Measurements from ENCODE around the gene TP53. TPM values are rescaled to one million over a fixed set of nuclear protein-coding genes. Genes with fewer than 3 reads are reported as not detected.
A peak's percentile ranks its signal among the peaks of the same experiment; 100 is the strongest.

The TP53 gene
- total RNA-seq, 2 donors from 2014 or later: 12.9 to 20.1 TPM

DNA sequence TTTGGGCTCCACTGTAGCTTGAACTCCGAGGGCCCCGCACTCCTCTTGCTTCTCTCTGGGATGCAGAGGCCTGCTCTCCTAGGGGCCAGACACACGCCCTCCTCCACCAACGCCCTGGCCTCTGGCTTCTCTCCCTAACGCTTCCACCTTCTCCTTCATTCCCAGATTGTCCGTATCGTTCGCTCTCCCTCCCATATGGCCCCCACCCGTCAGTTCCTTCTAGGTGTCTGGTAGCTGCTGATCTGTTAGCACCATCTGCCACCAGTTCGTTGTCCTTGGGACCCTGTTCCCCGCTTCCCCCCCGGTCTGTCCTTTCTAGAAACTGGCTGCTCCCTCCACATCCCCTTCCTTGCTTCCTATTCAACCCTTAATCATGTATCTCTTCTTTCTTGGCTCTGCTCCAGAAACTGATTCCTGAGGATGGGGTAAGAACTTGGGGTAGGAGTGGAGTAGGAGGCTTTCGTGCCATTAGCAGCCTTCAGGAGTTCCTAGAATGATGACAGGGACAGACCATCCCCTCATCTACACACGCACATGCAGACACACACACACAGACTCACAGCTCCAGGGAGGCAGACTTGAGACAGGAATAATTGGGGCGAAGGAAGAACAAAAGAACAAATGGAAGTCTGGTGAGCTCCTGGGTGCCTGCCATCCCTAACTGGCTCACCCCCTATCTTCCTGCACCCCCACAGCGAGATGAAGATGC, 32.3 kb downstream of the TP53 start:
- DNase-seq (ENCODE audit: low spot score): no peak
- Histone ChIP-seq H3K4me3 (no peak overlapping the region), H3K4me1 (peaks cover 0 to 26% of the 10 kb centered on the region in 2 donors), H3K27me3 (no peaks in the 10 kb centered on the region), H3K36me3 (no peaks in the 10 kb centered on the region), H3K27ac (no peak overlapping the region), H3K9me3 (no peaks in the 10 kb centered on the region)
- TF ChIP-seq, protein P1, sequence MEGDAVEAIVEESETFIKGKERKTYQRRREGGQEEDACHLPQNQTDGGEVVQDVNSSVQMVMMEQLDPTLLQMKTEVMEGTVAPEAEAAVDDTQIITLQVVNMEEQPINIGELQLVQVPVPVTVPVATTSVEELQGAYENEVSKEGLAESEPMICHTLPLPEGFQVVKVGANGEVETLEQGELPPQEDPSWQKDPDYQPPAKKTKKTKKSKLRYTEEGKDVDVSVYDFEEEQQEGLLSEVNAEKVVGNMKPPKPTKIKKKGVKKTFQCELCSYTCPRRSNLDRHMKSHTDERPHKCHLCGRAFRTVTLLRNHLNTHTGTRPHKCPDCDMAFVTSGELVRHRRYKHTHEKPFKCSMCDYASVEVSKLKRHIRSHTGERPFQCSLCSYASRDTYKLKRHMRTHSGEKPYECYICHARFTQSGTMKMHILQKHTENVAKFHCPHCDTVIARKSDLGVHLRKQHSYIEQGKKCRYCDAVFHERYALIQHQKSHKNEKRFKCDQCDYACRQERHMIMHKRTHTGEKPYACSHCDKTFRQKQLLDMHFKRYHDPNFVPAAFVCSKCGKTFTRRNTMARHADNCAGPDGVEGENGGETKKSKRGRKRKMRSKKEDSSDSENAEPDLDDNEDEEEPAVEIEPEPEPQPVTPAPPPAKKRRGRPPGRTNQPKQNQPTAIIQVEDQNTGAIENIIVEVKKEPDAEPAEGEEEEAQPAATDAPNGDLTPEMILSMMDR (IDR thresholded peaks at IDR 0.05): no peak

DNA sequence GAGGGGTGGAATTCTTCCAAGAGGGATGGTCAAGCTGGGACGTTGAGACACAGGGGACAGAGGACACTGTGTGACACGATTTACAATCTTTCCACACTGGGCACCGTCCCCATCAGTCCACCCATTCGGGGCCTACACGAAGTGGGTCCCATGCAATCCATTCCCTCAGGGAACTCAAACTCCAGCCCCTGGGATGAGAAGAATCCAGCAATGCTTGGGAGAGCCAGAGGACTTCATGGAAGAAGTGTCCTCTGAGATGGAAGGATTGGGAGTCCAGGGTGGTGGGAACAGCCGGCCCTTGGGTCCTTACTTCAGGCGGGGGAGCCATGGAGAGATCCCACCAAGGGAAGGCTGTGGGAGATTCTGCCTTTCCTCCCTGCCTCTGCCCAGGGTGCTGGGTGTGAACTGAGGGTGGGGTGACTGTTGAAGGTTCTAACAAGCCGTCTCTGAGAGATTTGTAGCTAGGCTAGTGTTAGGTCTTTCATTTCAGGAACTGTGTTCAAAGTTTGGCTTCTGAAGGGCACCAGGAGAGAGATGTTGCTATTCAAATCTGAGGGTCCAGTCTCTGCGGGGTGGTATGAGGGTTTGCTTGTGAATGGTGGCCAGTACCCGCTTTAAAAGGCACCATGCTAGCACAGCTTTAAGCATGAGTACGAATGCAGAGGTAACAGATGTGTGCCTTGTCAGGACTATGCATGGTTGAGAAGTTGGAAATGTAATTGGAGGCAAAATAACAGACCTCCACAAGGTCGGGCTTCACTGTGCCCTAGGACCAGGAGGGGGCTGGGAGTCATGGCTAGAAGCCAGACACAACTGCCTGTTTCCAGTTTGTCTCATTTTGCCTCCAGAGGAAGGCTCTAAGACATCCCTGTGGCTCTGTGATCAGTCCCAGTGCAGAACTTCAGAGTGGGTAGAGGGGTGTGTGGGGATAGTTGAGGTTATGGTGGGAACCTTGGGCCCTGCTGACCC, 34.6 kb downstream of the TP53 start:
- Histone ChIP-seq H3K4me3 (peak overlapping the region in 1 of 2 donors; percentile 55), H3K27ac (no peak overlapping the region)

DNA sequence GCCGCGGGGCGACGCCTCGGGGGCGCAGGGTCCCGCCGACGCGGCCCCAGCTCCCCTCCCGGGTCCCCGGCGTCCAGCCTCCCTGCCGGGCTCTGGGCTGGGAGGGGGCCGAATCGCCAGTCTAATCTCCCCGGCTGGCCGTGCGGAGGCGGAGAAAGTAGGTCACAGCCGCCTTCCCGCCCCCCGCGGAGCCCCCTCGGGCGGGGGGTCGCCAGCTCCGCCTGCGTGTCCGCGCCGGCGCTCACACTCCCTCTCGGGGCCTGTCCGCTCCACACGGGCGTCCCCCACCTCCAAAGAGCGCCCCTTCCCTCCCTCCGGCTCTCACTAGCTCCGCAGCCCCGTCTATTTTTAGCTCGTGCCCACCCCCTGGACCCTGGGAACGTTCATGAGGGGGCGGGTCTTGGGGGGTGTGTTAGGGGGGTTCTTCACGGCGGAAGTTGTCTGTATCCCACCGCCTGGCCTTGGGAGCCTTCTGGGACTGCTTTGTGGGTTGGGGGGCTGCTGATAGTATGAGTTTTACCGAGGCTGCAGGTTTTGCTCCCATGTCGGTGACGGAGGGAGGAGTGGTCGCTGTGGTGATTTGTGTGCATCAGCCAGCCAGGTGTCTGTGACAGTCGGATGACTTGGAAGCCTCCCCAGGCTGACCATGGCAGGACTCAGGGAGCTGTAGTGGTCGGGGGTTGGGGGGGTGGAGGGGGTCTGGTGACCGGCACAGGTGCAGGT, 35.5 kb downstream of the TP53 start:
- TF ChIP-seq, protein P1 (IDR thresholded peaks at IDR 0.05): no peak
- Histone ChIP-seq H3K27ac (peak overlapping the region; percentile 48 to 65), H3K4me1 (peaks cover 0 to 26% of the 10 kb centered on the region in 2 donors), H3K9me3 (no peaks in the 10 kb centered on the region), H3K27me3 (no peaks in the 10 kb centered on the region), H3K4me3 (peak overlapping the region; percentile 42 to 55), H3K36me3 (no peaks in the 10 kb centered on the region)
- no peak for DNase-seq (ENCODE audit: low spot score)

More for the DNA sequence above, 34.6 kb downstream of the TP53 start:
- H3K4me1 ChIP-seq: peaks cover 0 to 26% of the 10 kb centered on the region in 2 donors
- H3K27me3 ChIP-seq: no peaks in the 10 kb centered on the region
- TF ChIP-seq, protein P1 (IDR thresholded peaks at IDR 0.05): no peak
- H3K9me3 ChIP-seq: no peaks in the 10 kb centered on the region
- no peaks in the 10 kb centered on the region for H3K36me3 ChIP-seq
- DNase-seq (ENCODE audit: low spot score): no peak

DNA sequence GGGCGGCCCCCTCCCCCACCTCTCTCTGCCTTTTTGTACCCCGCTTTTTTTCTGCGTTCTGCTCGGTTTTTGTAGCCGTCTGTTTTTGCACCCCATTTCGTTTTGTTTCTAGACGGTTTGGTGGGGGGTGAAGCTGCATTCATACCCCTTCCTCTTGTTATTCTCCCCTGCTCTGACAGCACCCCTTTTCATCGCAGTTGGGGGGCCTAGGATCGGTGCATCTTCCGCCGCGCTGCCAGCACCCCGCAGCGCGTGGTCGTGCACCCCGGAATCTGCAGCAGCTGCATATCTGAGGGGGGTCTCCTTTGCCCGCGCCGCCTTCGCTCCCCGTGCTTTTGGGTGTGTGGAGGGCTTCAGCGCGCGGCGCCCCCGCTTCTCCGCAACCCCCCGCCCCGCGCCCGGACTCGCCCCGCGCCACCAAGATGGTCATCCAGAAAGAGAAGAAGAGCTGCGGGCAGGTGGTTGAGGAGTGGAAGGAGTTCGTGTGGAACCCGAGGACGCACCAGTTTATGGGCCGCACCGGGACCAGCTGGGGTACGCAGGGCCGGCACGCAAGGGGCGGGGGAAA, 36.1 kb downstream of the TP53 start:
- no peak for DNase-seq (ENCODE audit: low spot score)
- Histone ChIP-seq H3K9me3 (no peaks in the 10 kb centered on the region), H3K36me3 (no peaks in the 10 kb centered on the region), H3K27me3 (no peaks in the 10 kb centered on the region), H3K27ac (peak overlapping the region; percentile 48 to 65), H3K4me3 (peak overlapping the region; percentile 42 to 55), H3K4me1 (peaks cover 0 to 26% of the 10 kb centered on the region in 2 donors)
- TF ChIP-seq, protein P1 (IDR thresholded peaks at IDR 0.05): no peak

DNA sequence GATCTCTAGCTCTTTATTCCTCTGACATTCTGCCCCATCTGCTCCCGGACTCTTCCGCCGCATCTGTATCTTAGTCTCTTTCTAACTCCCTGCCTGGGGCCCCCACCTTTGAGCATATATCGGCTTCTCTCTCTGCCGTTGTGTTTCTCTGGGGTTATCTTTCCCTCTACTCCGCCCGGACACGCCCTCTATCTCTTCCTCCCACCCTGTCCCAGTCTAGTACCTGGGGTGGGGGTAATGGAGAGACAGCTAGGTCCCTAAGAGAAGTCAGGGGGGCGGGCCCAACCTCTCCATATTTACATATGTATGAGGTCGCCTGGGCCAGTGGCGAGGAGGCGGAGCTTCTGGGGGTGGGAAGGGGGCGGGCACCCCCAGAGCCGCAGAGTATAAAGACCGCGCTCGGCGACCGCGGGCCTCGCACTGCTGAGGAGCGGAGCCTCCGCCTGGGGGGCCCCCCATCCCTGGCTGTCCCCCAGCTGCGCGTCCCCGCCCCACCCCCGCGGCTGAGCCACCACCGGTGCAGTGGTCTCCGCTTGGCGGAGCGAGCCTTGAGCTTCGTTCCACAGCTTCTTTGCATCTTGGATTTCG, 36.7 kb downstream of the TP53 start, which contains the start of gene ATP1B2:
Gene ATP1B2, plus strand, starts transcription at position 418 of the 588 bp plus-strand sequence. CDS start 593 bp downstream, outside the sequence.
- TF ChIP-seq, protein P1 (IDR thresholded peaks at IDR 0.05): no peak
- H3K27me3 ChIP-seq: no peaks in the 10 kb centered on the region
- H3K9me3 ChIP-seq: no peaks in the 10 kb centered on the region
- no peaks in the 10 kb centered on the region for H3K36me3 ChIP-seq
- H3K4me1 ChIP-seq: peaks cover 0 to 26% of the 10 kb centered on the region in 2 donors
- DNase-seq (ENCODE audit: low spot score): peak; percentile 68
- H3K27ac ChIP-seq: peak within 1 kb of the TSS; percentile 48 to 65
- peak within 1 kb of the TSS; percentile 42 to 55 for H3K4me3 ChIP-seq
